ACC112 (cell line): ENCODE data around the gene IGFBP3.

Source experiments
- H2AFZ ChIP-seq: fragments of 200-600 bp; sonication (generic); one replicate; pipeline ENCODE4 v1.6.0; 2017; ENCODE audit warnings: antibody characterized with exemption, low read length; ENCODE audit not compliant: unreplicated experiment
- H3K27ac ChIP-seq: fragments of 200-600 bp; sonication (generic); 2 replicates; pipeline ENCODE4 v1.5.1; 2014; ENCODE audit warnings: low read depth, mild to moderate bottlenecking, antibody characterized with exemption, low read length, moderate library complexity
- H3K27me3 ChIP-seq: fragments of 200-600 bp; sonication (generic); 2 replicates; pipeline ENCODE4 v1.6.1; 2014; ENCODE audit warnings: mild to moderate bottlenecking, antibody characterized with exemption, low read length, moderate library complexity, mixed read lengths; ENCODE audit not compliant: insufficient read depth
- H3K36me3 ChIP-seq: fragments of 200-600 bp; sonication (generic); 2 replicates; pipeline ENCODE4 v1.6.1; 2016; ENCODE audit warnings: mild to moderate bottlenecking, antibody characterized with exemption, low read length, moderate library complexity, mixed read lengths; ENCODE audit not compliant: insufficient read depth
- H3K4me1 ChIP-seq: fragments of 200-600 bp; sonication (generic); one replicate; pipeline ENCODE4 v1.6.1; 2016; ENCODE audit warnings: low read length, mixed read lengths; ENCODE audit not compliant: insufficient read depth, unreplicated experiment, control insufficient read depth
- H3K4me3 ChIP-seq: fragments of 200-600 bp; sonication (generic); 2 replicates; pipeline ENCODE4 v1.5.1; 2014; ENCODE audit warnings: mild to moderate bottlenecking, low read depth, low read length
- H3K79me2 ChIP-seq: fragments of 200-600 bp; sonication (generic); one replicate; pipeline ENCODE4 v1.6.0; 2016; ENCODE audit warnings: low read length; ENCODE audit not compliant: control insufficient read depth, unreplicated experiment, insufficient read depth

IGFBP3 gene

GRCh38 chr7:45885264-45885882, 35.7 kb downstream of the IGFBP3 start:
- Histone ChIP-seq H2AFZ (no peak overlapping the region), H3K4me1 (peaks cover 53% of the 10 kb centered on the region), H3K4me3 (no peak overlapping the region), H3K27me3 (peaks cover 11% of the 10 kb centered on the region), H3K36me3 (no peaks in the 10 kb centered on the region), H3K79me2 (no peaks in the 10 kb centered on the region), H3K27ac (peak overlapping the region; percentile 87)

- H3K27ac ChIP-seq: peak overlapping the region; percentile 87; the same call in 1 of the 2 replicates
- H2AFZ ChIP-seq: no peak overlapping the region
Measured at GRCh38 chr7:45884136-45884535, 36.9 kb downstream of the IGFBP3 start.

GRCh38 chr7:45882465-45882810, 38.6 kb downstream of the IGFBP3 start:
- no peak overlapping the region for H2AFZ ChIP-seq
- H3K4me1 ChIP-seq: peaks cover 46% of the 10 kb centered on the region
- peak overlapping the region; percentile 95 for H3K27ac ChIP-seq
- no peaks in the 10 kb centered on the region for H3K79me2 ChIP-seq
- no peak overlapping the region for H3K4me3 ChIP-seq
- H3K27me3 ChIP-seq: no peaks in the 10 kb centered on the region
- H3K36me3 ChIP-seq: no peaks in the 10 kb centered on the region

More at GRCh38 chr7:45884136-45884535, 36.9 kb downstream of the IGFBP3 start:
- Histone ChIP-seq H3K79me2 (no peaks in the 10 kb centered on the region), H3K27me3 (peaks cover 3% of the 10 kb centered on the region), H3K36me3 (no peaks in the 10 kb centered on the region), H3K4me3 (no peak overlapping the region), H3K4me1 (peaks cover 53% of the 10 kb centered on the region)

- Histone ChIP-seq H3K4me3 (no peak overlapping the region), H3K27me3 (no peaks in the 10 kb centered on the region), H3K79me2 (no peaks in the 10 kb centered on the region), H2AFZ (no peak overlapping the region), H3K27ac (peak overlapping the region; percentile 95), H3K36me3 (no peaks in the 10 kb centered on the region), H3K4me1 (peaks cover 46% of the 10 kb centered on the region)
Measured at GRCh38 chr7:45881759-45882464, 39.2 kb downstream of the IGFBP3 start.

- H3K36me3 ChIP-seq: no peaks in the 10 kb centered on the region
- no peaks in the 10 kb centered on the region for H3K79me2 ChIP-seq
- no peaks in the 10 kb centered on the region for H3K27me3 ChIP-seq
- no peak overlapping the region for H3K4me3 ChIP-seq
- H3K4me1 ChIP-seq: peaks cover 40% of the 10 kb centered on the region
- no peak overlapping the region for H2AFZ ChIP-seq
- H3K27ac ChIP-seq: peak overlapping the region; percentile 95
Measured at GRCh38 chr7:45881280-45881758, 39.8 kb downstream of the IGFBP3 start.

GRCh38 chr7:45880433-45880860, 40.6 kb downstream of the IGFBP3 start:
- Histone ChIP-seq H3K36me3 (no peaks in the 10 kb centered on the region), H3K4me1 (peaks cover 37% of the 10 kb centered on the region), H3K27me3 (no peaks in the 10 kb centered on the region), H2AFZ (no peak overlapping the region), H3K4me3 (no peak overlapping the region), H3K27ac (no peak overlapping the region; the same call in 1 of the 2 replicates), H3K79me2 (no peaks in the 10 kb centered on the region)

GRCh38 chr7:45878457-45879144, 42.5 kb downstream of the IGFBP3 start:
- H3K27ac ChIP-seq: no peak overlapping the region
- no peak overlapping the region for H3K4me3 ChIP-seq
- H3K4me1 ChIP-seq: peaks cover 40% of the 10 kb centered on the region
- H2AFZ ChIP-seq: no peak overlapping the region
- no peaks in the 10 kb centered on the region for H3K27me3 ChIP-seq
- no peaks in the 10 kb centered on the region for H3K36me3 ChIP-seq
- H3K79me2 ChIP-seq: no peaks in the 10 kb centered on the region

- Histone ChIP-seq H3K27me3 (no peaks in the 10 kb centered on the region), H3K79me2 (no peaks in the 10 kb centered on the region), H3K4me3 (no peak overlapping the region), H3K27ac (no peak overlapping the region), H2AFZ (no peak overlapping the region), H3K36me3 (no peaks in the 10 kb centered on the region), H3K4me1 (peaks cover 28% of the 10 kb centered on the region)
Measured at GRCh38 chr7:45876519-45876918, 44.6 kb downstream of the IGFBP3 start.

GRCh38 chr7:45874408-45875131, 46.5 kb downstream of the IGFBP3 start:
- Histone ChIP-seq H3K27ac (peak overlapping the region; percentile 83), H2AFZ (no peak overlapping the region), H3K4me1 (peaks cover 21% of the 10 kb centered on the region), H3K27me3 (no peaks in the 10 kb centered on the region), H3K36me3 (no peaks in the 10 kb centered on the region), H3K79me2 (no peaks in the 10 kb centered on the region), H3K4me3 (no peak overlapping the region)

GRCh38 chr7:45873355-45873754, 47.7 kb downstream of the IGFBP3 start:
- Histone ChIP-seq H2AFZ (no peak overlapping the region), H3K4me3 (no peak overlapping the region), H3K27me3 (no peaks in the 10 kb centered on the region), H3K36me3 (no peaks in the 10 kb centered on the region), H3K79me2 (no peaks in the 10 kb centered on the region), H3K4me1 (peaks cover 21% of the 10 kb centered on the region), H3K27ac (no peak overlapping the region)
